HepG2 (cell line): ENCODE results near the gene TF. TPM values are rescaled to one million over a fixed set of nuclear protein-coding genes. Genes with fewer than 3 reads are reported as not detected.

Experiments
- AHDC1 ChIP-seq: sonication (generic); formaldehyde crosslinking; IDR thresholded peaks from 2 replicates; pipeline ENCODE4 v1.5.1; 2020; ENCODE audit warnings: mild to moderate bottlenecking, missing genetic modification reagents, borderline replicate concordance
- FOXA3 ChIP-seq: IDR thresholded peaks from 2 replicates; pipeline ENCODE4 v1.6.1; 2016; ENCODE audit warnings: missing genetic modification reagents, missing compliant biosample characterization
- FOXK2 ChIP-seq: fragments of 450-650 bp; IDR thresholded peaks from 2 replicates; pipeline ENCODE4 v1.6.1; 2016
- GLI4 ChIP-seq: sonication (generic); formaldehyde crosslinking; IDR thresholded peaks from 2 replicates; pipeline ENCODE4 v1.5.1; 2020; ENCODE audit warnings: missing genetic modification reagents, mild to moderate bottlenecking, moderate library complexity, borderline replicate concordance
- HDAC1 ChIP-seq: sonication (generic); formaldehyde crosslinking; IDR thresholded peaks from 2 replicates; pipeline ENCODE4 v1.5.1; 2020; ENCODE audit warnings: mild to moderate bottlenecking, missing genetic modification reagents
- POGK ChIP-seq: sonication (generic); formaldehyde crosslinking; conservative IDR thresholded peaks from 2 replicates; pipeline ENCODE4 v1.8.0; 2022; ENCODE audit warnings: mild to moderate bottlenecking, moderate library complexity, missing genetic modification reagents
- RBM39 ChIP-seq: fragments of 200-400 bp; formaldehyde crosslinking; IDR thresholded peaks from one replicate; pipeline ENCODE4 v1.6.1; 2018; ENCODE audit warnings: antibody characterized with exemption, mild to moderate bottlenecking, low read depth, low read length; ENCODE audit not compliant: poor library complexity, severe bottlenecking
- SCMH1 ChIP-seq: sonication (generic); formaldehyde crosslinking; IDR thresholded peaks from 2 replicates; pipeline ENCODE4 v1.9.0; 2021; ENCODE audit warnings: missing genetic modification reagents, mild to moderate bottlenecking, borderline replicate concordance
- ZFP36 ChIP-seq: fragments of 150-350 bp; IDR thresholded peaks from 2 replicates; pipeline ENCODE4 v1.6.1; 2018; ENCODE audit warnings: borderline replicate concordance, low read length, low read depth; ENCODE audit not compliant: partially characterized antibody
- ZNF138 ChIP-seq: sonication (generic); formaldehyde crosslinking; IDR thresholded peaks from 2 replicates; pipeline ENCODE4 v1.5.0; 2020; ENCODE audit warnings: mild to moderate bottlenecking, low read depth, missing genetic modification reagents
- ZNF160 ChIP-seq: sonication (generic); formaldehyde crosslinking; IDR thresholded peaks from 2 replicates; pipeline ENCODE4 v1.8.0; 2022; ENCODE audit warnings: mild to moderate bottlenecking, inconsistent platforms, missing genetic modification reagents
- ZNF20 ChIP-seq: sonication (generic); formaldehyde crosslinking; IDR thresholded peaks from 2 replicates; pipeline ENCODE4 v1.4.0; 2020; ENCODE audit warnings: mild to moderate bottlenecking, moderate library complexity, missing genetic modification reagents
- ZNF556 ChIP-seq: sonication (generic); formaldehyde crosslinking; IDR thresholded peaks from 2 replicates; pipeline ENCODE4 v1.4.0; 2020; ENCODE audit warnings: mild to moderate bottlenecking, missing genetic modification reagents, borderline replicate concordance
- ZNF563 ChIP-seq: sonication (generic); formaldehyde crosslinking; IDR thresholded peaks from 2 replicates; pipeline ENCODE4 v1.8.0; 2022; ENCODE audit warnings: mild to moderate bottlenecking, moderate library complexity, missing genetic modification reagents
- ZNF737 ChIP-seq: sonication (generic); formaldehyde crosslinking; IDR thresholded peaks from 2 replicates; pipeline ENCODE4 v1.5.0; 2020; ENCODE audit warnings: missing genetic modification reagents, mild to moderate bottlenecking, borderline replicate concordance
- polyA plus RNA-seq, 8 experiments: library from polyadenylated mRNA; depleted of rRNA in 3 of 8; stranded (reverse) in 7 of 8; unstranded in 1 of 8; fragments of >200 nt; fragmentation: Illumina TruSeq in 4 of 8; extraction: Trizol in 4 of 8; gene quantifications; 2 replicates each; pipeline versions ENCODE4 v1.2.1 to v1.2.3, GENCODE V29; 2011 to 2016; ENCODE audit warnings: low read depth in 4 of 8, missing spikeins in 1 of 8, mixed read lengths in 1 of 8; ENCODE audit not compliant: insufficient read depth in 1 of 8
- total RNA-seq, 5 experiments: library from RNA; depleted of rRNA; stranded (reverse); fragments of >200 nt; fragmentation: Illumina TruSeq; extraction: Trizol; gene quantifications; 2 replicates each; pipeline ENCODE4 v1.2.3, GENCODE V29; 2016; ENCODE audit warnings: low read depth in 1 of 5
- TF ChIP-seq, protein P1 (sequence below): sonication (generic); formaldehyde crosslinking; IDR thresholded peaks from 2 replicates; pipeline ENCODE4 v1.8.0; 2023; ENCODE audit warnings: mild to moderate bottlenecking, missing genetic modification reagents
- TF ChIP-seq, protein P2 (sequence below): sonication (generic); formaldehyde crosslinking; IDR thresholded peaks from 2 replicates; pipeline ENCODE4 v1.4.0; 2020; ENCODE audit warnings: missing genetic modification reagents

Gene TF
- total and polyA plus RNA-seq, 2 of the 13 experiments (the other 11 are each of a cell fraction or from before 2014, with no cell fraction given): 10,074 to 11,821 TPM

GRCh38 chr3:133805702-133806475 lies 59.7 kb downstream of the TF start, which contains the start of gene SRPRB (continued):
- TF ChIP-seq ZNF556 (CRISPR knock-in tag): no peak
- TF ChIP-seq, protein P1, sequence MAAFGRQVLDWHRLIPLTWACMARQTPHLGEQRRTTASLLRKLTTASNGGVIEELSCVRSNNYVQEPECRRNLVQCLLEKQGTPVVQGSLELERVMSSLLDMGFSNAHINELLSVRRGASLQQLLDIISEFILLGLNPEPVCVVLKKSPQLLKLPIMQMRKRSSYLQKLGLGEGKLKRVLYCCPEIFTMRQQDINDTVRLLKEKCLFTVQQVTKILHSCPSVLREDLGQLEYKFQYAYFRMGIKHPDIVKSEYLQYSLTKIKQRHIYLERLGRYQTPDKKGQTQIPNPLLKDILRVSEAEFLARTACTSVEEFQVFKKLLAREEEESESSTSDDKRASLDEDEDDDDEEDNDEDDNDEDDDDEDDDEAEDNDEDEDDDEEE (CRISPR knock-in tag): no peak
- 0 out of 2 replicates have a peak, but pooled peaks have one; percentile 40 for TF ChIP-seq AHDC1 (CRISPR knock-in tag)
- peak; percentile 84; the same call in 1 of the 2 replicates for TF ChIP-seq ZNF138
- TF ChIP-seq ZFP36: no peak
- TF ChIP-seq FOXA3 (CRISPR knock-in tag): peak; percentile 35
- peak; percentile 97 for TF ChIP-seq HDAC1 (CRISPR knock-in tag)
- peak; percentile 69; the same call in 1 of the 2 replicates for TF ChIP-seq POGK (CRISPR knock-in tag)
- TF ChIP-seq, protein P2, sequence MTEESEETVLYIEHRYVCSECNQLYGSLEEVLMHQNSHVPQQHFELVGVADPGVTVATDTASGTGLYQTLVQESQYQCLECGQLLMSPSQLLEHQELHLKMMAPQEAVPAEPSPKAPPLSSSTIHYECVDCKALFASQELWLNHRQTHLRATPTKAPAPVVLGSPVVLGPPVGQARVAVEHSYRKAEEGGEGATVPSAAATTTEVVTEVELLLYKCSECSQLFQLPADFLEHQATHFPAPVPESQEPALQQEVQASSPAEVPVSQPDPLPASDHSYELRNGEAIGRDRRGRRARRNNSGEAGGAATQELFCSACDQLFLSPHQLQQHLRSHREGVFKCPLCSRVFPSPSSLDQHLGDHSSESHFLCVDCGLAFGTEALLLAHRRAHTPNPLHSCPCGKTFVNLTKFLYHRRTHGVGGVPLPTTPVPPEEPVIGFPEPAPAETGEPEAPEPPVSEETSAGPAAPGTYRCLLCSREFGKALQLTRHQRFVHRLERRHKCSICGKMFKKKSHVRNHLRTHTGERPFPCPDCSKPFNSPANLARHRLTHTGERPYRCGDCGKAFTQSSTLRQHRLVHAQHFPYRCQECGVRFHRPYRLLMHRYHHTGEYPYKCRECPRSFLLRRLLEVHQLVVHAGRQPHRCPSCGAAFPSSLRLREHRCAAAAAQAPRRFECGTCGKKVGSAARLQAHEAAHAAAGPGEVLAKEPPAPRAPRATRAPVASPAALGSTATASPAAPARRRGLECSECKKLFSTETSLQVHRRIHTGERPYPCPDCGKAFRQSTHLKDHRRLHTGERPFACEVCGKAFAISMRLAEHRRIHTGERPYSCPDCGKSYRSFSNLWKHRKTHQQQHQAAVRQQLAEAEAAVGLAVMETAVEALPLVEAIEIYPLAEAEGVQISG (CRISPR knock-in tag): peak; percentile 80
- TF ChIP-seq GLI4: 0 out of 2 replicates have a peak, but pooled peaks have one; percentile 76
- no peak for TF ChIP-seq FOXK2
- peak; percentile 46; the same call in 1 of the 2 replicates for TF ChIP-seq ZNF160 (CRISPR knock-in tag)
- peak; percentile 45; the same call in 1 of the 2 replicates for TF ChIP-seq ZNF737
- TF ChIP-seq ZNF20 (CRISPR knock-in tag): no peak
- TF ChIP-seq RBM39: peak; percentile 34
- TF ChIP-seq ZNF563 (CRISPR knock-in tag): no peak
- no peak for TF ChIP-seq SCMH1 (CRISPR knock-in tag)
